HUDEP-2 (cell line): ENCODE measurements around the gene ASB15.
"Not testable (repeated sequence)": the region's sequence is repeated elsewhere in the genome, so short reads cannot be mapped to it uniquely, and the experiment has no call there.

Experiments
- DNase-seq, 76 experiments: peaks; one replicate each; lab custom pipeline; 2025; ENCODE audit not compliant: unreplicated experiment in 76 of 76; lab: John Stamatoyannopoulos, UW

Gene ASB15

DNA sequence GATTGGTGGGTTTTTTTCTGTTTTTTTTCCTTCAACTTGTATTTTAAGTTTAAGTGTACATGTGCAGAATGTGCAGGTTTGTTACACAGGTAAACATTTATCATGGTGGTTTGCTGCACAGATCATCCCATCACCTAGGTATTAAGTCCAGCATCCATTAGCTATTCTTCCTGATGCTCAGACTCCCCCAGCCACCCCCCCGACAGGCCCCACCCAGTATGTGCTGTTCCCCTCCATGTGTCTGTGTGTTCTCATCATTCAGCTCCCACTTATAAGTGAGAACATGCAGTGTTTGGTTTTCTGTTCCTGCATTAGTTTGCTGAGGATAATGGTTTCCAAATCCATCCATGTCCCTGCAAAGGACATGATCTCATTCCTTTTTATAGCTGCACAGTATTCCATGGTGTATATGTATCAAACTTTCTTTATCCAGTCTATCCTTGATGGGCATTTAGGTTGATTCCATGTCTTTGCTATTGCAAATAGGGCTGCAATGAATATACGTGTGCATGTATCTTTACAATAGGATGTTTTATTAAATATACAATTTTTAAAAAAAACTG, 32.5 kb downstream of the ASB15 start:
- DNase-seq: not testable (repeated sequence)

DNA sequence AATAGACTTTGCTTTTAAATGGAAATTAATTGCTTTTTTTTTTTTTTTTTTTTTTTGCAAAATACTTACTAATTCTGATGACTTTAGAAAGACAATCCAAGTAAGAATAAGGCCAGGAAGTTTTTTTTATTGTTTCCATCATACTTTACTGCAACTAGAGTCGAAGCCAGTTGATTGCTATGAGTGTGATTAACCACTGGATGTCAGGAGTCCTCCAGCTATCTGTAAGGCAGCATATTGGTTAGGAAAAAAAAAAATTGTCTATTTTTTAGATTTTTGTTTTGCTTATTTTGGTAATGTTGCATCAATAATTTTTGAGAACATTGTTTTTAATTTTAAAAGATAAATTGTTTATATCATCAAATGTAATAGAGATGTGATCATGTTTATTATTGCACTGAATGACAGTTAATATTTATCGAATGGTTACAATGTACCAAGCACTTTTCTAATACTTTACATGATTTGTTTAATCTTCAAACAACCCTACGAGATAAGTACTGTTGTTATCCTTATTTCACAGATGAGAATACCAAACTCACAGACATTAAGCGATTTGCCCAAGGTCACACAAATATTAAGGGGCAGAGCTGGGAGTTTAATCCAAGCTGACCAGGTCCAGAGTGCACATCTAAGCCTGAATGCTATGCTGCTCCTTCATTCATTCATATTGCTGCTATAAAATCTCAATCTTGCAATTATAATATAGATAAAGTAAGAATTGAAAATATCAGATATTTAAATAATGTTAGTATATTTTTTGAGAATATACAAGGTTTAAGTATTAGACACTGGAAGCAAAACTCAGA, 34.1 kb downstream of the ASB15 start:
- DNase-seq: peak in 7 of 76 experiments; percentile 3 to 11 (median 6)

DNA sequence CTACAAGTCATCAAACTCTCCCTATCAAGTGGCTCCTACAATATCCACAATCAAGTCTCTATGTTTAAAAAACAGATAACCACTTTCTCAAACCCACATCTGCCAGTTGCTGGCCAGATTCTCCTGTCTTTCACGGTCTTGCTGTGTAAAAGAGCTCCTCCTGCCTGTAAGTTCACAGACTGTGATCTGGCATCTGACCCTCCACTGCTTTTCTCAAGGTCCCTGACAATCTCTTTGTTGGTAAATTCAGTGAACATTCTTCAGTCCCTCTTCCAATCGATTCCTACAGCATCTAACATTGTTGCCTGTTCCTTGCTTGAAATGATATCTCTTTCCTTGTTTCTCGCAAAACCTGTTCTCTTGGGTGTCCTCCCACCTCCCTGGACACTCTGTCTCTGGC, 35.6 kb downstream of the ASB15 start:
- DNase-seq: peak in 1 of 76 experiments; percentile 4

DNA sequence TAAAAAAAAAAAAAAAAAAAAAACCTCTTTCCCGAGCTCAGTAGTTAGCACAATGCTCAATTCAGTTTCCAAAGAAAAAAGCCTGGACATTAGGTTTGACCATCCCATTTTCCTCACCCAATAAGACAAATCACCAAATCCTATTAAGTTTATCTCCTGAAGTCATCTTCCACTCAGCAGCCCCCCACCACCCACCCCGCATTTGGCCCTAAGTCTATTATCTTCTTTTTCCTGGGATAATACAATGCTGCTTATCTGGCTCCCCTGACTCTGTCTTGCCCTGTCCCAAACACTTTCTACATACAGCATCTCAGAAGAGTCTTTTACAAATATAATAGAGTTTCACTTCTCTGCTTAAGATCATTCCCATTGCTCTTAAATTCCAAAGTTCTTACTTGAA, 36.3 kb downstream of the ASB15 start:
- DNase-seq: no peak

DNA sequence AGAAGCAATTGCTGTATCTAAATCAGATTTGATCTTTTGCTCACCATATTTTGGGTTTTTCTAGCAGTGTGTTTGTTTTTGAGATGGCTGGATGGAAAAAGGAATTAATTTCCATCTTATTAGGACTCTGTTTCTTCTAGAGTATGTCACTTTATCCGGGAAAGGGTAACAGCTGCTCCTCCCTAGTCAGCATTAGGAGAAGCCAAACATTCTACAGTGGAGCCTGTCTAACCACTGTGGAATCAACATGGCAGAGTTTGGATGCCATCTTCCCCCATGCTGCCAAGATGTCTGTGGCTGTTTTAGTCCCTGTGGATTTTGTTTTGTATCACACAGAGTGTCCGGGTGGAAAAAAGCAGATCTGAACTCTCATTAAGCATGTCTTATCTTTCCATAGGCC, 38.0 kb downstream of the ASB15 start:
- DNase-seq: no peak

DNA sequence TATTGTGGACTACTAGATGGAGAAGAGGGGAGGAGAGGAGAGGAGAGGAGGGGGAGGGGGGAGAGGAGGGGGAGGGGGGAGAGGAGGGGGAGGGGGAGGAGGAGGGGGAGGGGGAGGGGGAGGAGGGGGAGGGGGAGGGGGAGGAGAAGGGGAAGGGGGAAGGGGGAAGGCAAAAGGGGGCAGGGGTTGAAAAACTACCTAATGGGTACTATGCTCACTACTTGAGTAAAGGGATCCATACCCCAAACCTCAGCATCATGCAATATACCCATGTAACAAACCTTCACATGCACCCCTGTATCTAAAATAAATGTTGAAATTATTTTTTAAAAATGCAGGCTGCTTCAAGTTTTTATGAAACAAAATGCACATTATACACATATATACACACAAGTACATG, 39.0 kb downstream of the ASB15 start:
- DNase-seq: no peak

DNA sequence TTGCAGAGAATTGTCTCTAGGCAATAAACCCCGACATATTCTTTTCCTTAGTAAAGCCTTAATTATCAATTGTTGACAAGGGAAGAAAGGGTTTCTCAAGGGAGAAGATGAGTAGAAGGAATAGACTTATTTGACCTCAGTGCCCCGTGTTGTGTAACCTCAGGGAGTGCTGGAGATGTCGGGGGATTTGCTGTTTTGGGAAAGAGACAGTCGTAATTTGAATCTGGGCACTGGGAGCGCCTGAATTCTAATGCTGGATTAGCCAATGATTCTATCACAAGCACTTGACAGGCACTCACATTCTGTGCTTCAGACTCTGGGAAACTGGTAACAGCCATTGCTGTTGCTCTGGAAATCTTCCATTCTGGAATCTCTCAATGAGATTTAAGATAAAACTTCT, 40.3 kb downstream of the ASB15 start:
- no peak for DNase-seq

DNA sequence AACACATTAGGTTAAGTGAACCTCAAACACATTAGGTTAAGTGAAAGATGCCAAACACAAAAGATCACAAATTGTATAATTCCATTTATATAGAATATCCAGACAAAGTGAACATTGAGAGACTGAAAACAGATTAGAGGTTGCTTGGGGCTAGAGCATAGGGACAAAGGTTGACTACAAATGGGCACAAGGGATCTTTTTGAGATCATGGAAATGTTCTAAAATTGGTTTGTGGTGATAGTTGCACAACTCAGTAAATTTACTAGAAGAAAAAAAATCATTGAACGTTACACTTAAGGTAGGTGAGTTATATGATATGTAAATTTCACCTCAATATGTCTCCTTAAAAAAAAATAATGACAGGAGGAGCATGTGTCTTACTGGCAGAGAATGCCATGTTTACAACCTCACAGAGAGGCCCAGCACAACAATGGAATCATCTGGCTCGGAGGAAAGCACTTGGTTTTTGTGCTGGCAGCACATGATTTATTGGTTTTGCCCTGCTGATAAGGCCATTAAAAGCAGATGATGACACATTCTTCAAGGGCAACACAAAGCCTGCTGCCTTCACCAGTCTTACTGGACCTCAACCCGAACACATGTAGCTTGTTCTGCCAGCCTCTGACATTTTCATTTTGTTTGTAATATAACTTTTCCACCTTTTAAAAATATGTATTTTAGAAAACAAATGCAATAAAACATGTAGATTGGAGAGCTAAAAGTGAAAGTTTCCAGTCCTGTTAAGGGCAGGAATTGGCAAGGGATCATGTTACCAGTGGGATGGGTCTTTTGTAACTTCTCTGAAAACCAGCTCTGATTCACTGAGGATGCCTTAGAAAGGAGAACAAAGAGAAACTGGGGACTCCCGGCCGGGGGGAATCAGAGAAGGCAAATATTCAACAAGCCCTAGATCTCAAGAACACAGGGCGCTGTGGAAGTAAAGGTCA, 42.1 kb downstream of the ASB15 start:
- DNase-seq: peak in 1 of 76 experiments; percentile 11

DNA sequence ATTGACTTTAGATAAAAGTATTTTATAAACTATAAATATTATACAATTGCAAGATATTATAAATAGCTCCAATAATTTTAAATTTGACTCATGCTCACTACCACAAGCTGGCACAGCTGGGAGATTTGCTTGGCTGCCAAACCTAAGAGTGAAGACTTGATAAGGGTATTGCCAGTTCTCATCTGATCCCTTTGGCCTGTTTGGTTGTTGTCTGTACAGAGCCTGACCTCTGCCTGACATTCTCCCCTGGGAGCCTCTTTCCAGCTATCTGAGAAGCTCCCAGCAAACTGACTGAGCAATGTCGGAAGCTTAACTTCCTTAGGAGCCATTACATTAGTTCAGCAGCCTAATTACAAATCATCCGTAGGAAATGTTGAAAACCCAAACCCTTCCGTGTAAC, 43.9 kb downstream of the ASB15 start:
- no peak for DNase-seq

DNA sequence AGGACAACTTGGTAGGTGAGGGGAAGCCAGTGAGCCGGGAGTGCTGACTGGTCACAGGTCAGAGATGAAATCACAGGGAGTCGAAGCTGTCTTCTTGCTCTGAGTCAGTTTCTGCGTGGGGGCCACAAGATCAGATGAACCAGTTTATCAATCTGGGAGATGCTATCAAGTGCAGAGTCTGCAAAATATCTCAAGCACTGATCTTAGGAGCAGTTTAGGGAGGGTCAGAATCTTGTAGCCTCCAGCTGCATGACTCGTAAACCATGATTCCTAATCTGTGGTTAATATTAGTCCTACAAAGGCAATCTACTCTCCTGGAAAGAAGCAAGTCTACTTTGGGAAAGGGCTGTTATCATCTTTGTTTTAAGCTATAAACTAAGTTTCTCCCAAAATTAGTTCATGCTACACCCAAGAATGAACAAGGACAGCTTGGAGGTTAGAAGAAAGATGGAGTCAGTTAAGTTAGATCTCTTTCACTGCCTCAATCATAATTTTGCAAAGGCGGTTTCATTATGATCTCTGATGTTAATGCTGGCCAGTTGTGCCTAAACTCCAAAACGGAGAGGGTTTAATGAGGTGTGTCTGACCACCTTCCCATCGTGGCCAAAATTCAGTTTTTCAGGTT, 45.6 kb downstream of the ASB15 start:
- no peak for DNase-seq

DNA sequence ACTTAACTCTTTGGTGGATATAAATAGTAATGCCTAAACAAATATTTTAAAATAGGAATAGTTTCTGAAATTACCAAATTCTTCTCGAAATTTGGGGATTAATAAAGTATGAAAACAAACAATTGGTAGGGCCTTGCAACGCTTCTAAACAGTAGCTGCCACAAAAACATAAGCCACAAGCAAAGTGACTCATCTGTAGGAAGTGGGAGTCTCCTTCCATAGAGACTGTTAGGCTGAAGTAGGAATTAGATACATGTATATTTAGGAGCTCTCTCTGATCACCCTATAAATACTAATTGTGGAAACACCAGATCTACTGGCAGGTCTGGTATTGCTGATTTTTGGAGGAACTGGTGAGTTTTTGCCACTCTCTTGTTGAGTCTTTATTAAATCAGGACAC, 48.3 kb downstream of the ASB15 start:
- DNase-seq: no peak

DNA sequence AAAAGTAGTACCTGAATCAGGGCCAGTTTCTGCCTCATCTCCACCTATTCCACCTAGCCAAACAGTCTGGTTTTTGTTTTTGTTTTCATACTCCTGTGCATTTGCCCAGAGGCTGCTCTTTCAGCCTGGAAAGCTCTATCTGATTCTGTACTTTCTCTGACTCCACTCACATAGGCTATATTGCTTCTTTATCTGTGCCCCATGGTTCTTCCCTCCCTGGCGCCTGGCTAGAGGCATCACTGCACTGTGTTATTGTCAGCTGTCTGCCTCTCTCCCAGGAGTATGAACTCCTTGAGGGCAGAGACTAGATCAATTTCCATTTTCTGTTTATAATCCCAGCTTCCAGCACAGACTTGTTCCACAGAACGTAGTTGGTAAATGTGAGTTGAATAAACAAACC, 49.0 kb downstream of the ASB15 start:
- DNase-seq: no peak

DNA sequence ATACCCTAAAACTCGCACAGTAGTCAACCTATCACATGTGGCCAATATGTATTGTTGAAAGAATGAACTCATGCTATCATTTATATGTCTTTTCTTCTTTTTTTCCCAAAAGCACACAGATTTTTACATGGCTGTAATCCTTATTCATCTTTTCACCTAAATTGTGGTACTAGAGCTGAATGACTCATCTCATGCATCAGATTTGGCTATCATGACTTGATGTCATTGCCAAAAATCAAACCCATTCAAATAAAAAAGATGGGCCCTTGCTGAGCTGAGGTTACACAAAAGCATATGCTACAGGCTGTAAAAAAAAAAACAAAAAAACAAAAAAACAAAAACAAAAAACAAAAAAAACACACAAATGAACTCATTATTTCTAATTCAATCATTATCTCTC, 50.8 kb downstream of the ASB15 start:
- DNase-seq: no peak

DNA sequence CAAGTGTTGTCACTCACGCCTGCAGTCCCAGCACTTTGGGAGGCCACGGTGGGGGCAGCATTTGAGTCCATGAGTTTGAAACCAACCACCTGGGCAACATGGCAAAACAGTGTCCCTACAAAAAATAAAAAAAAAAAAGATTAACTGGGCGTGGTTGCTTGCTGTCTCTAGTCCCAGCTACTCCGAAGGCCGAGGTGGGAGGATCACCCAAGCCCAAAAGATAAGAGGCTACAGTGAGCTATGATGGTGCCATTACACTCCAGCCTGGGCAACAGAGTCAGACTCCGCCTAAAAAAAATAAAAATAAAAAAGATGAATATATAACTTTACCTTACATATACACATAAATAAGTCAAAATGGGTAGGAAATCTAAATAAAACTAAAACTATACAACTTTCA, 51.5 kb downstream of the ASB15 start:
- DNase-seq: peak in 1 of 76 experiments; percentile 1

DNA sequence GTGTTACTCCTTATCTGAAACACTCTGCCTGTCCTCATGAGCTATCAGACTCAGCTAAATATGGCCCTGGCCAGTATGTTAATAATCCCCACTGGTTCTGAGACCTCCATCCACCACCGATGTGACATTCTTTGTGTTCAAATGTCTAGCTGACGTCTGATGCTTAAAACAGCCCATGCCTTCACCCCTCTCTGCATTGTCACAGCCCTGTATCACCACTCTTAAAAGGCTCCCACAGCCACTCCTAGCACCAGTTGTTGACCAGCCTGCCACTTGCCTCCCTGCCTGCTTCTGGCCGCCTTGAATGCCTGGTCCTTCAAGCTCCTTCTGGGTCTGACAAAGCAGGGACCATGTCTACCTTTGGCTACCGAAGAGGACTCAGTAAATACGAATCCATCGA, 54.0 kb downstream of the ASB15 start, which contains the start of gene LMOD2:
Gene LMOD2 (plus strand): TSS at position 253 of the 400 bp plus-strand sequence. CDS start 98 bp downstream, at position 351.
- no peak for DNase-seq

DNA sequence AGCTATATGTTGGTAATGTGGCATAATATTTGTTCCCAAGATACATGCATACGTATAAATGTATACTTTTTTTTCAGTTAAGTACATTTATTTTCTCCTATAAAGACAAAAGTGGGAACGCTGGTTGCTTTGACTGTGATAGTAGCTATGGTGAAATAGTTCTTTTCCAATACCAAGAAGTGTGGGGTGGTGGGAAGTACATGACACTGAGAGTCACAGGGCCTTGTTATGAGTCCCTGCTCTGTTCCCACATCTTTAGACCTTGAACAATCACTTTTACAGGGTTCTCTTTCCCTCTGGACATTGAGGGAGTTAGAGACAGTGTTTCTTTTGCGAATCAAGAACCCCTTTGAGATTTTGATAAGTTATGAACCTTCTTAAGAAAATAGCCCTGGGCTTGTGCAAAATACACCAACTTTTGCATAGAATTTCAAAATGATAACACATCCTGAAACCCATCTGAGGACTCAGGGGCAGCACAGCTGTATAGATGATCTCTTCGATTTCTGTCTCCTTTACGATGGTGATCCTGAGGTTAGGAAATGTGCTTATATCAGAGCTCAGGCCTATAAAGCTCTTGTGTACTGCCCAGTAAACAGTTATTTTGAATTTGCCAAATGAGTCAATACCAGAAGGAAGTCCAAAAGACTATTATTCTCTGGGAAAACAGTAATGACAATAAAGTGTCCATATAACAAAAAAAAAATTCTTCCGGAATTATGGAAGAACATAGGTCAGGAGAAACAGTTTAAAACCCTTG, 55.1 kb downstream of the ASB15 start:
- DNase-seq: no peak

DNA sequence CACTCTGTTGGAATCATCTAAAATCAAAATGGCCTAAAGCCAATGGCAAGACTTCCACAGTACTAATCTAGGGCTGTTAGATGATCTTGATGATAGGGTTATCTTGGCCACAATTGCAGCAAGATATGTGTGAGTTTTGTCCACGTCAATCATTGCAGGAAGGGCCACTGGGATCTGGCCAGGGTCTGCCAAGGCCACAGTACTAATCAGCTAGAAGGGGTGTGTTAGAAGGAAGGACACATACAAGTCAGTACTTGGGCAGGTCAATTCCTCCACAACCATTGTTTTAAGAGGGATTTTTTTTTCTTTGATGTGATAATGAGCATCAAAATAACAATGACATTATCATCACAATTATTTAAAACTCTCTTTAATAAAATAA, 55.7 kb downstream of the ASB15 start:
- no peak for DNase-seq

DNA sequence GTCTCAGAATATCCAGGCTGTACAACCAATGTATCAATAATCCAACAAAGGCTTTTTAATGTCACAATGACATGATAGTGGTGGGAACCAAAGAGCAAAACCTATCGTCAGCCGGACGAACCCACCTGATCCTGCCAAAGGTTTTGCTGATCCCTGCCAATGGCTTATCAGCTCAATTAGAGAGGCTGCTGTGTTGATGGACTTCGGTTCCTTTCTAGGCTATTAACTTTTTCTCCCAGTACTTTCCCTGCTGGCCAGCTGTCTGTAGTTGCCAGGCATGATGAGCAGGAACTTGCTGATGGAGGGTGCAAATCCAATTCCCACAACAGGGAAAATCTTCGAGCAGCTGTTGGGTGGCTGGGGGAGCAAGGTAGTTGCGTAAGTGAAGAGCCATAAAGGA, 56.4 kb downstream of the ASB15 start:
- DNase-seq: no peak

DNA sequence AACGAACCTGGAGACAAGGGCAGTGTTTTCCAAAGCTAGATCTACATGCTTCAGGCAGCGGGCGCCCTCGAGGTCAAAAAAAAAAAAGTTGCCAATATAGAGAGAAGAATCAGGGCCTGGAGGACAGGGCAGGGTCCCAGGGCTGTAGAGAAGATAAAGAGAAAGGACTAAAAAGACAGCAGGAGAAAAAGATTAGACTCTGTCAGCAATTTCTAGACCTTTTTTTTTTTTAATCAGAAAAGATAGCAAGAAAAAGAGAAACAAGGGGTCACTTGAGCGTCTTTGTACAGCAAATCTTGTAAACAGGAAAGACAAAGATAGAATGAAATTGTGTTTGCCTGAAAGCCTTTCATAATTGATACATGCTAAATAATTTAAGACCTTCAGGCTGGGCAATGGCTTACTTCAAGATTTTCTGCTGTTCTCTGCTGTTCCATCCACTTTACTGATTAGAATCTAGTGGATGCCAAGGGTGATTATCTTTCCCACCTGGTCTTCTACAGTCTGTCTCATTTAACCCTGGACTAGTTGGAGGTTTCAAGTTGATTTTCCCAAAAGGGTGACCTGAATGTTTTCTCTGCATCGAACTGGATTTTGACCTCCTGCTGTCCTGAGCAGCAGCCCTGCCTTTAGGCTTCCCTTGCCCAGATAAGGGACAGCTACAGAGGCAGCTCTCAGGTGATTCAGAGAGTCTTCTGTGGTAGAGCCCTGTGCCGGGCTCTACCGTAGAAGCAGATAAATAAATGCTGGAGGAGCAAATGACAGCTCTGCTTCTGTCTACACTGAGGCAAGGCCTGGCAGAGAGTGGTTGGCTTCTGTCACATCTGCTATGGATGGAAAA, 59.1 kb downstream of the ASB15 start:
- no peak for DNase-seq
